OCI-LY7 (cell line): ENCODE results near the gene PKN2. TPM values are rescaled to one million over a fixed set of nuclear protein-coding genes. Genes with fewer than 3 reads are reported as not detected.

ENCODE experiments used
- BruUV-seq: library from RNA; stranded (reverse); fragments of 400-500 nt; replicated peaks from 2 replicates; lab custom pipeline; 2021; lab: Mats Ljungman, UMichigan
- CTCF ChIA-PET: fragments of 300-600 bp; sonication (Branson Sonifier 250); formaldehyde crosslinking; loops from one replicate; lab custom pipeline; 2022; ENCODE audit warnings: antibody characterized with exemption; ENCODE audit not compliant: unreplicated experiment; lab: Charles Lee
- POLR2A ChIA-PET: fragments of 300-600 bp; sonication (Branson Sonifier 250); formaldehyde crosslinking; loops from one replicate; lab custom pipeline; 2022; ENCODE audit warnings: antibody characterized with exemption; lab: Charles Lee
- DNase-seq: peaks from one replicate; pipeline ENCODE4 v3.0.0-alpha.2; 2015; ENCODE audit warnings: low spot score
- H2AFZ ChIP-seq: fragments of 200-600 bp; sonication (generic), shearing (Covaris generic); 2 replicates; pipeline ENCODE4 v1.6.1; 2014; ENCODE audit warnings: mild to moderate bottlenecking, antibody characterized with exemption, low read length, moderate library complexity
- H3K27ac ChIP-seq: fragments of 200-600 bp; sonication (generic); 2 replicates; pipeline ENCODE4 v1.5.1; 2014; ENCODE audit warnings: mixed run types, low read depth, mild to moderate bottlenecking, moderate library complexity, low read length, inconsistent platforms; ENCODE audit not compliant: poor library complexity, severe bottlenecking
- H3K36me3 ChIP-seq: fragments of 200-600 bp; sonication (generic); 2 replicates; pipeline ENCODE4 v1.6.1; 2014; ENCODE audit warnings: mild to moderate bottlenecking, antibody characterized with exemption, low read length, moderate library complexity, mixed read lengths; ENCODE audit not compliant: insufficient read depth
- H3K4me1 ChIP-seq: fragments of 200-600 bp; sonication (generic); 2 replicates; pipeline ENCODE4 v1.5.1; 2014; ENCODE audit warnings: mild to moderate bottlenecking, low read length; ENCODE audit not compliant: insufficient read depth, poor library complexity, severe bottlenecking
- H3K4me2 ChIP-seq: fragments of 200-600 bp; sonication (generic); 2 replicates; pipeline ENCODE4 v1.6.1; 2014; ENCODE audit warnings: mild to moderate bottlenecking, low read length
- H3K4me3 ChIP-seq: fragments of 200-600 bp; sonication (generic); 2 replicates; pipeline ENCODE4 v1.5.1; 2014; ENCODE audit warnings: mild to moderate bottlenecking, low read depth, low read length; ENCODE audit not compliant: poor library complexity, severe bottlenecking
- H3K79me2 ChIP-seq: fragments of 200-600 bp; sonication (generic); 2 replicates; pipeline ENCODE4 v1.6.1; 2016; ENCODE audit warnings: low read depth, mild to moderate bottlenecking, low read length, moderate library complexity, mixed read lengths; ENCODE audit not compliant: insufficient read depth
- H3K9me2 ChIP-seq: fragments of 200-600 bp; sonication (generic); 2 replicates; pipeline ENCODE4 v1.6.1; 2016; ENCODE audit warnings: mild to moderate bottlenecking, low read length, mixed read lengths; ENCODE audit not compliant: insufficient read depth
- H3K9me3 ChIP-seq: fragments of 200-600 bp; sonication (generic); 2 replicates; pipeline ENCODE4 v1.6.1; 2014; ENCODE audit warnings: mild to moderate bottlenecking, mixed run types, low read length, mixed read lengths
- H4K20me1 ChIP-seq: fragments of 200-600 bp; sonication (generic); 2 replicates; pipeline ENCODE4 v1.6.1; 2014; ENCODE audit warnings: mild to moderate bottlenecking, antibody characterized with exemption, low read length, moderate library complexity, mixed read lengths; ENCODE audit not compliant: insufficient read depth
- CTCF ChIP-seq: fragments of 200-600 bp; sonication (generic); conservative IDR thresholded peaks from 2 replicates; pipeline ENCODE4 v1.5.1; 2014; ENCODE audit warnings: mild to moderate bottlenecking, antibody characterized with exemption, low read length, moderate library complexity, mixed read lengths
- EZH2phosphoT487 ChIP-seq: fragments of 200-600 bp; sonication (generic); IDR thresholded peaks from 2 replicates; pipeline ENCODE4 v1.6.1; 2018; ENCODE audit warnings: low read depth, borderline replicate concordance, mild to moderate bottlenecking, mixed run types, antibody characterized with exemption, low read length, moderate library complexity, mixed read lengths
- intact Hi-C: fragments of 100-400 bp; cut with micrococcal nuclease; formaldehyde crosslinking; loops from one replicate; pipeline ENCODE4 v1.10.0; 2022; ENCODE audit not compliant: unreplicated experiment
- total RNA-seq, 2 experiments: library from RNA; depleted of rRNA in 1 of 2; stranded (reverse); fragments of >200 nt in 1 of 2; shearing (Covaris generic) in 1 of 2; gene quantifications; 2 replicates each; pipeline ENCODE4 v1.2.3, GENCODE V29; 2014 to 2022

PKN2 gene
- total RNA-seq, 2 experiments from 2014 or later: 22.3 to 28.2 TPM

GRCh38 chr1:88640060-88640459 lies 44.0 kb upstream of the PKN2 start:
- no peaks in the 10 kb centered on the region for H3K79me2 ChIP-seq
- DNase-seq: no peak
- H3K27ac ChIP-seq: no peak overlapping the region
- intact Hi-C loops: no loop called here
- BruUV-seq: no TSS peak
- ChIA-PET POLR2A (no interaction called here), CTCF (no interaction called here)
- H3K9me3 ChIP-seq: no peaks in the 10 kb centered on the region
- no peak overlapping the region for H3K4me2 ChIP-seq
- TF ChIP-seq CTCF (no peak), EZH2phosphoT487 (no peak)
- no peaks in the 10 kb centered on the region for H3K4me1 ChIP-seq
- no peaks in the 10 kb centered on the region for H3K9me2 ChIP-seq
- H2AFZ ChIP-seq: no peak overlapping the region
- no peaks in the 10 kb centered on the region for H4K20me1 ChIP-seq
- no peaks in the 10 kb centered on the region for H3K36me3 ChIP-seq
- no peak overlapping the region for H3K4me3 ChIP-seq

GRCh38 chr1:88645886-88646285 lies 38.2 kb upstream of the PKN2 start:
- POLR2A ChIA-PET: interaction anchor here (1.3 kb wide), 1 partner anchor 10 kb away, joined by 5 read pairs; no protein-coding TSS in a partner anchor

More at GRCh38 chr1:88645886-88646285, 38.2 kb upstream of the PKN2 start:
- Histone ChIP-seq H2AFZ (no peak overlapping the region), H3K4me3 (no peak overlapping the region), H3K4me2 (no peak overlapping the region), H4K20me1 (no peaks in the 10 kb centered on the region), H3K9me2 (no peaks in the 10 kb centered on the region), H3K27ac (no peak overlapping the region), H3K36me3 (no peaks in the 10 kb centered on the region), H3K79me2 (no peaks in the 10 kb centered on the region), H3K9me3 (no peaks in the 10 kb centered on the region), H3K4me1 (no peaks in the 10 kb centered on the region)
- intact Hi-C loops: no loop called here
- no peak for DNase-seq
- TF ChIP-seq CTCF: no peak
- TF ChIP-seq EZH2phosphoT487: no peak
- CTCF ChIA-PET: no interaction called here
- BruUV-seq: no TSS peak
